Neuronal stem cell (in vitro differentiated cells): Measurements from ENCODE around the gene C10orf95.

Experiments used
- DNase-seq: peaks from one replicate; pipeline ENCODE4 v3.0.0-alpha.2; 2013; ENCODE audit warnings: low spot score
- H2AFZ ChIP-seq: one replicate; pipeline ENCODE4 v1.6.1; 2013; ENCODE audit warnings: mild to moderate bottlenecking, low read length, inconsistent platforms
- H2AK5ac ChIP-seq: 2 replicates; pipeline ENCODE4 v1.6.1; 2013; ENCODE audit warnings: low read depth, mild to moderate bottlenecking, inconsistent platforms, low read length, moderate library complexity, mixed read lengths
- H2BK120ac ChIP-seq: 2 replicates; pipeline ENCODE4 v1.6.1; 2013; ENCODE audit warnings: low read depth, mild to moderate bottlenecking, inconsistent platforms, low read length, moderate library complexity, mixed read lengths
- H2BK12ac ChIP-seq: one replicate; pipeline ENCODE4 v1.6.1; 2013; ENCODE audit warnings: low read length, inconsistent platforms
- H2BK15ac ChIP-seq: 2 replicates; pipeline ENCODE4 v1.6.1; 2013; ENCODE audit warnings: mild to moderate bottlenecking, low read length, inconsistent platforms, mixed read lengths
- H2BK5ac ChIP-seq: one replicate; pipeline ENCODE4 v1.6.1; 2013; ENCODE audit warnings: inconsistent platforms, mild to moderate bottlenecking, low read length, moderate library complexity
- H3K14ac ChIP-seq: one replicate; pipeline ENCODE4 v1.6.1; 2013; ENCODE audit warnings: low read length, inconsistent platforms
- H3K18ac ChIP-seq: 2 replicates; pipeline ENCODE4 v1.6.1; 2013; ENCODE audit warnings: low read length, inconsistent platforms
- H3K23ac ChIP-seq: 2 replicates; pipeline ENCODE4 v1.6.1; 2013; ENCODE audit warnings: low read depth, mild to moderate bottlenecking, mixed read lengths, low read length, inconsistent platforms; ENCODE audit not compliant: poor library complexity
- H3K27ac ChIP-seq: replicated peaks from 3 replicates; pipeline ENCODE4 v1.5.1; 2013; ENCODE audit warnings: low read length, inconsistent platforms
- H3K27me3 ChIP-seq, 3 experiments: 2 replicates each; pipeline ENCODE4 v1.6.1; 2013; ENCODE audit warnings: low read length in 3 of 3, mild to moderate bottlenecking in 2 of 3, inconsistent platforms in 1 of 3, low read depth in 1 of 3, mixed read lengths in 1 of 3, moderate library complexity in 1 of 3; ENCODE audit not compliant: control insufficient read depth in 3 of 3, insufficient read depth in 3 of 3
- H3K36me3 ChIP-seq, 2 donors: replicated peaks in 1 of 2; 2 replicates each; pipeline ENCODE4 v1.6.1; 2013; ENCODE audit warnings: low read length in 2 of 2; ENCODE audit not compliant: control insufficient read depth in 2 of 2, insufficient read depth in 2 of 2
- H3K4ac ChIP-seq: 2 replicates; pipeline ENCODE4 v1.6.1; 2013; ENCODE audit warnings: inconsistent platforms, mild to moderate bottlenecking, low read length, moderate library complexity
- H3K4me1 ChIP-seq, 2 donors: 1 replicate in 1 of 2; 2 replicates in 1 of 2; pipeline ENCODE4 v1.6.1; 2013; ENCODE audit warnings: low read length in 2 of 2, low read depth in 1 of 2; ENCODE audit not compliant: control insufficient read depth in 2 of 2, insufficient read depth in 1 of 2
- H3K4me2 ChIP-seq: one replicate; pipeline ENCODE4 v1.6.1; 2013; ENCODE audit warnings: mild to moderate bottlenecking, low read length, inconsistent platforms; ENCODE audit not compliant: insufficient read depth, poor library complexity, severe bottlenecking
- H3K4me3 ChIP-seq, 2 donors: 2 replicates each; pipeline ENCODE4 v1.5.1; 2013; ENCODE audit warnings: low read length in 2 of 2, mild to moderate bottlenecking in 2 of 2, inconsistent platforms in 1 of 2, moderate library complexity in 1 of 2
- H3K79me1 ChIP-seq: one replicate; pipeline ENCODE4 v1.6.1; 2013; ENCODE audit warnings: low read depth, mild to moderate bottlenecking, inconsistent platforms, low read length, moderate library complexity
- H3K9ac ChIP-seq: one replicate; pipeline ENCODE4 v1.6.1; 2013; ENCODE audit warnings: mild to moderate bottlenecking, low read depth, low read length, inconsistent platforms; ENCODE audit not compliant: poor library complexity
- H3K9me3 ChIP-seq, 2 donors: replicated peaks in 1 of 2; 2 replicates each; pipeline versions ENCODE3 to v1.6.1; 2013; ENCODE audit warnings: low read length in 2 of 2, mild to moderate bottlenecking in 2 of 2, inconsistent platforms in 1 of 2, low read depth in 1 of 2, mixed read lengths in 1 of 2, moderate library complexity in 1 of 2; ENCODE audit not compliant: control insufficient read depth in 2 of 2, insufficient read depth in 1 of 2
- H4K8ac ChIP-seq: one replicate; pipeline ENCODE4 v1.6.1; 2013; ENCODE audit warnings: low read depth, mild to moderate bottlenecking, inconsistent platforms, low read length, moderate library complexity
- H4K91ac ChIP-seq: one replicate; pipeline ENCODE4 v1.6.1; 2013; ENCODE audit warnings: low read length, low read depth, mild to moderate bottlenecking, inconsistent platforms; ENCODE audit not compliant: poor library complexity
- WGBS, 2 donors: extraction: QIAGEN DNeasy Blood & Tissue Kit; methylation state at CpG; one replicate each; pipeline ENCODE4 v1.1.7; 2013; ENCODE audit warnings: missing lambda C conversion rate in 2 of 2, mixed read lengths in 1 of 2; ENCODE audit not compliant: insufficient read length in 2 of 2, insufficient replicate concordance in 1 of 2; ENCODE audit errors: extremely low coverage in 2 of 2; 5-methylcytosine and 5-hydroxymethylcytosine counted together

C10orf95 gene

DNA sequence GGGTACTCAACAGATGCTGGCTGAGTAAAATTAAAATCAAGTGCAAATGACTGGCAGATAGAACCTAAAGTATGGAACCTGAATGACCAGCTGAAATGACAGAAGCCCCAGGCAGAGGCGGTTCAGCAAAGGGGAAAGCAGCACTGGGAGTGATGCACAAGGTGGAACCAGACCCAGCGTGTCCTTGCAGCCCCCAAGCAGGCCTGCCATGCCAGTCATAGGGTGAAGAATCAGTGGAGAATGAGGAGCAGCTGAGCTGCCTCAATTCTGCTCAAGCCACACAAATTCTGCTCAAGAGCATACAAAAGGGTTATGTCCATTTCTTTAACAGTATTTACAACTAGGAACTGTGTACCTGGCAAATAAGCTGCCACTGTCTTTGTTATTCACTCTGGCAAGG lies 42.4 kb upstream of the C10orf95 start:
- no peak overlapping the region for H2BK5ac ChIP-seq
- no peak overlapping the region for H3K23ac ChIP-seq
- no peak overlapping the region for H4K91ac ChIP-seq
- H2AK5ac ChIP-seq = no peak overlapping the region
- peaks cover 9 to 67% of the 10 kb centered on the region in 2 donors for H3K36me3 ChIP-seq
- no peak overlapping the region for H3K27ac ChIP-seq
- H2AFZ ChIP-seq = no peak overlapping the region
- no CpG with 5 or more reads among the region's 2 CpGs for WGBS, 2 donors
- no peak overlapping the region for H2BK15ac ChIP-seq
- no peaks in the 10 kb centered on the region for H3K9me3 ChIP-seq
- H2BK120ac ChIP-seq = no peak overlapping the region
- H3K4me3 ChIP-seq = no peak overlapping the region
- H3K79me1 ChIP-seq = peaks cover 7% of the 10 kb centered on the region
- no peak overlapping the region for H3K9ac ChIP-seq
- no peak overlapping the region for H3K14ac ChIP-seq
- no peak overlapping the region for H3K4ac ChIP-seq
- H3K4me1 ChIP-seq = no peaks in the 10 kb centered on the region
- H3K18ac ChIP-seq = no peak overlapping the region
- H2BK12ac ChIP-seq = no peak overlapping the region
- H3K4me2 ChIP-seq = no peak overlapping the region
- H4K8ac ChIP-seq = no peak overlapping the region
- no peak for DNase-seq
- H3K27me3 ChIP-seq = no peaks in the 10 kb centered on the region

DNA sequence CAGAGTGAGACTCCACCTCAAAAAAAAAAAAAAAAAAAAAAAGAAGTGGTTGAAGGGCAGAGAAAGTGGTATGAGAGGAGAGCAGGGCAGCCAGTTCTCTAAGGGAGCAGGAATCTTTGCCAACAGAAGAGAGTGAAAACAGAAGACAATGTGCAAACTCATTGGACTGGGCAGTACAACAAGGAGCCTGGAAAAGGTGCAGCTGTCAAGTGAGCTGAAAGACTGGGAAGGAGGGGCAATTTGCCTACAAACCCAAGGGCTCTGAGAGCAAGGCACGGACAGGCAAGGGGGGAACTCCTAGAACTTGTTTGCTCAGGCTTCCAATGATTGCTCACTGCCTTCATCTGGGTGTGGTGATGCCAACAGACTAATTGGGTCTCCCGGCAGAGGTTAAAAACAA lies 41.6 kb upstream of the C10orf95 start:
- Histone ChIP-seq H3K4me1 (no peaks in the 10 kb centered on the region), H2AFZ (no peak overlapping the region), H2BK12ac (no peak overlapping the region), H2AK5ac (no peak overlapping the region), H3K23ac (no peak overlapping the region), H3K14ac (no peak overlapping the region), H3K4me3 (no peak overlapping the region), H3K79me1 (peaks cover 7% of the 10 kb centered on the region), H3K18ac (no peak overlapping the region), H3K36me3 (peaks cover 16 to 75% of the 10 kb centered on the region in 2 donors), H4K8ac (no peak overlapping the region), H2BK15ac (no peak overlapping the region), H4K91ac (no peak overlapping the region), H3K4me2 (no peak overlapping the region), H3K27me3 (no peaks in the 10 kb centered on the region), H2BK5ac (no peak overlapping the region), H3K9me3 (no peaks in the 10 kb centered on the region), H3K27ac (no peak overlapping the region), H2BK120ac (no peak overlapping the region), H3K4ac (no peak overlapping the region), H3K9ac (no peak overlapping the region)
- no CpG with 5 or more reads among the region's 2 CpGs for WGBS, 2 donors
- DNase-seq = no peak

DNA sequence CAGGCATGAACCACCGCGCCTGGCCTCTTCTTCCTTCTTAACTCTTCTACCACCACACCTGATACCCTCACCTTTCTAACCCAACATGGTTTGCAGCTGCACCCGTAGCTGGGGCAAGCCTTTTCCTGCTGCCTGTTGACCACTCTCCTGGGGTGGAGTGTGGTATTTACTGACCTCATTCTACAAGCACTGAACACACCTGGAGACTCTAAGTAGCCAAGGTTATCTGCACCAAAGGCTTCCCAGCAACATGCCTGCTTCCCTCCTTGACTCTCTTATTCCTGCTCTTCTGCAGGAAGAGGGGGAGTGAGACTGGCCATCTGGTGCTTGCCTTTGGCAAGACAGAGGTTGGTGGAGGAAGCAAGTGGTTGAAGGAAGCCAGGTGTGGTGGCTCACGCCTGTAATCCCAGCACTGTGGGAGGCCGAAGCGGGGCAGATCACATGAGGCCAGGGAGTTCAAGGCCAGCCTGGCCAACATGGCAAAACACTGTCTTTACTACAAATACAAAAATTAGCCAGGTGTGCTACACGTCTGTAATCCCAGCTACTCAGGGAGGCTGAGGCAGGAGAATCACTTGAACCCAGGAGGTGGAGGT lies 41.1 kb upstream of the C10orf95 start:
- no peak overlapping the region for H3K14ac ChIP-seq
- peaks cover 18 to 73% of the 10 kb centered on the region in 2 donors for H3K36me3 ChIP-seq
- H3K18ac ChIP-seq = no peak overlapping the region
- H2BK5ac ChIP-seq = no peak overlapping the region
- H3K27me3 ChIP-seq = no peaks in the 10 kb centered on the region
- H2AFZ ChIP-seq = no peak overlapping the region
- no peak overlapping the region for H3K4ac ChIP-seq
- H4K8ac ChIP-seq = peak overlapping the region; percentile 57
- no peak overlapping the region for H2BK15ac ChIP-seq
- no peak overlapping the region for H3K27ac ChIP-seq
- no peak overlapping the region for H3K9ac ChIP-seq
- no peaks in the 10 kb centered on the region for H3K9me3 ChIP-seq
- no CpG with 5 or more reads among the region's 7 CpGs for WGBS, 2 donors
- no peak overlapping the region for H3K4me3 ChIP-seq
- H2BK12ac ChIP-seq = no peak overlapping the region
- H3K79me1 ChIP-seq = peaks cover 7% of the 10 kb centered on the region
- H3K4me2 ChIP-seq = no peak overlapping the region
- DNase-seq = no peak
- H2AK5ac ChIP-seq = peak overlapping the region; percentile 32
- H3K23ac ChIP-seq = peak overlapping the region; percentile 17
- H2BK120ac ChIP-seq = no peak overlapping the region
- no peak overlapping the region for H4K91ac ChIP-seq
- H3K4me1 ChIP-seq = no peaks in the 10 kb centered on the region

DNA sequence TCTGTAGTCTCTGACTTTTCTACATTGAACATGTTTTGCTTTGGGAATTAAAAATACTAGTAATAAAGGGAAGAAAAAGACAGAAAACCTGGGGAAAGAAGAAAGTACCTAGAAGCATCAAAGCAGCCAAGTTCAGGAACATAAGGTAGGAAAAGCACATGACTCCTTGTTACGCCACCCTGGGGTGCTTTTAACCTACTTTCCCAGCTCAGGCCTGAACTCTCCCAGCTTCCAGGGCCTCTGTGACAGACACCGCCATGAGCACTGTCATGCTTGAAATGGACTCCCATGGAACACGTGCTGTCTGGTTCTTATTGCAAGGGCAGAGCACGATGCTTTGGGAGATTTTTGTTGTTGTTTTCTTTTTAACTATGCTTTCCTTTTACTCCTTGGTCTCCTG lies 39.8 kb upstream of the C10orf95 start:
- no CpG with 5 or more reads among the region's 4 CpGs for WGBS, 2 donors
- Histone ChIP-seq H3K36me3 (peaks cover 22 to 75% of the 10 kb centered on the region in 2 donors), H3K4me2 (no peak overlapping the region)

More for the DNA sequence above, 39.8 kb upstream of the C10orf95 start:
- no peak overlapping the region for H2AFZ ChIP-seq
- DNase-seq = no peak
- peaks cover 7% of the 10 kb centered on the region for H3K79me1 ChIP-seq
- H4K91ac ChIP-seq = no peak overlapping the region
- H3K9ac ChIP-seq = no peak overlapping the region
- H2BK5ac ChIP-seq = no peak overlapping the region
- no peak overlapping the region for H2BK12ac ChIP-seq
- no peak overlapping the region for H3K27ac ChIP-seq
- no peak overlapping the region for H2BK15ac ChIP-seq
- no peak overlapping the region for H3K4me3 ChIP-seq
- H3K4ac ChIP-seq = no peak overlapping the region
- no peak overlapping the region for H2AK5ac ChIP-seq
- H3K27me3 ChIP-seq = no peaks in the 10 kb centered on the region
- no peak overlapping the region for H3K14ac ChIP-seq
- no peaks in the 10 kb centered on the region for H3K9me3 ChIP-seq
- H2BK120ac ChIP-seq = no peak overlapping the region
- H3K4me1 ChIP-seq = no peaks in the 10 kb centered on the region
- no peak overlapping the region for H3K18ac ChIP-seq
- H4K8ac ChIP-seq = no peak overlapping the region
- H3K23ac ChIP-seq = no peak overlapping the region
